GM19099 (cell line): ENCODE data around the gene MAD2L2.

Experiments
- POLR2A ChIP-seq: IDR thresholded peaks from 3 replicates; pipeline ENCODE4 v1.6.1; 2011; ENCODE audit warnings: low read depth; ENCODE audit not compliant: insufficient read length; ENCODE audit errors: extremely low read depth

The MAD2L2 gene

DNA sequence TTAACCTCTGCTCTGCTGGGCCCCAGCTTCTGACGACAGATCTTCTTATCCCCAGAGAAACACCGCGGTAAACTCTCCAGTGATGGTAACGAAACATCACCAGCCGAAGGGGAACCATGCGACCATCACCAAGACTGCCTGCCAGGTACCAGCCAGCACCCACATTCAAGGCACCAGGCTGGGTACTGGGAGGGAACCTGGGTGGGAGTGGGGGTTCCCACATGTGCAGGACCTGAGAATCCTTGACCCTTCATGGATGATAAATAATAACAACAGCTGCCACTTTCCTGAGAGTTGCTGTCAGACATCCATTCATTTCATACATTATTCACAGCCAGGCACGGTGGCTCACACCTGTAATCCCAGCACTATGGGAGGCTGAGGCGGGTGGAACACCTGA is 31.3 kb upstream of the MAD2L2 start:
- no peak for TF ChIP-seq POLR2A

DNA sequence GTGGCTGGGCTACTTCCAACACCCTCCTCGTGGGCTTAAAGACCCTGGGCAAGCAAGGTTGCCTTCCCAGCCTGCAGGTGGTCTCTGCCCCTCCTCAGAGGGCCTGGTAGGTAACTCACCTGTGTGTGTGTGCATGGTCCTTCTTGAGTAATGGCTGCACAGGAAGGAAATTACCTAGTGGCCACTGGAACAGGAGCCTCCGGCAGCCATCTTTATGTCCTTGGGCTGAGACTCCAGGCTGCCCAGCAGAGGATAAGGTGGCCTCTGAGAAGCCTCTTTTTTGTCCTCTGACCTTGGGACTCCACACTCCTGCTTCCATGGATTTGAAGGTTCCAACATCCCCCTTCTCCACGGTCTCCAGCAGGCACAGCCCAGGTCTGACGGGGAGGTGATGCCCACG is 30.5 kb upstream of the MAD2L2 start:
- TF ChIP-seq POLR2A, result no peak

DNA sequence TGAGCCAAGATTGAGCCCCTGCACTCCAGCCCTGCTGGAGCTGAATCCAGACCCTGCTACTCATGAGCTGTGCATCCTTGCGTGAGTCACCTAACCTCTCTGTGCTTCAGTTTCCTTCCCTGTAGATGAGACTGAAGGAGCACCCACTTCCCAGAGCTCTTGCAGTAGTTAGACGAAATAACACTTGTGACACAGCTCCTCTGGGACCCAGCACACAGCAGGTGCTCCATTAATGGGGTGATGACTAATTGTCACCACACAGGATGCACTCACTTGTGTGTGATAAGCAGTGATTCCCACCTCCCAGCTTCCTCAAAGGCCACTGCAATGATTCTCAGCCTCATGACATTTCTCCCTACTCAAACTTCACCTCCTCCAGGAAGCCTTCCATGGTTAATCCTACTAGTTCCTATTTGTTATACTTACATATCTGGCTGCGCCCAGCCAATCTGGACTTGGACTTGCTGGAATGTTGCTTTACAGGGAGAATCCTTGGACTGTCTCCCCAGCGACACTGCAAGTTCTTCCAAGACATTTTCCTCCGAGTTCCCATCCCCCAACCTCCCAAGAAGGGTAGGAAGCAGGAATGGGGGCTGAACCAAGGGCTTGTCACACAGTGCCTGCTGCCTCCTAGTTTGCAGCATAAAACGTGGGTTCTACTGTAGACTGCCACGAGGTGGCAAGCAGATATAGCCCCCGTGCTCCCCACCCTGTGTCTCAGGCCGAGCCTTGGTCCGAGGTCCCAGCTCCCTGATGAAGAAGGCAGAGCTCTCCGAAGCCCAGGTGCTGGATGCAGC is 27.8 kb upstream of the MAD2L2 start:
- no peak for TF ChIP-seq POLR2A

DNA sequence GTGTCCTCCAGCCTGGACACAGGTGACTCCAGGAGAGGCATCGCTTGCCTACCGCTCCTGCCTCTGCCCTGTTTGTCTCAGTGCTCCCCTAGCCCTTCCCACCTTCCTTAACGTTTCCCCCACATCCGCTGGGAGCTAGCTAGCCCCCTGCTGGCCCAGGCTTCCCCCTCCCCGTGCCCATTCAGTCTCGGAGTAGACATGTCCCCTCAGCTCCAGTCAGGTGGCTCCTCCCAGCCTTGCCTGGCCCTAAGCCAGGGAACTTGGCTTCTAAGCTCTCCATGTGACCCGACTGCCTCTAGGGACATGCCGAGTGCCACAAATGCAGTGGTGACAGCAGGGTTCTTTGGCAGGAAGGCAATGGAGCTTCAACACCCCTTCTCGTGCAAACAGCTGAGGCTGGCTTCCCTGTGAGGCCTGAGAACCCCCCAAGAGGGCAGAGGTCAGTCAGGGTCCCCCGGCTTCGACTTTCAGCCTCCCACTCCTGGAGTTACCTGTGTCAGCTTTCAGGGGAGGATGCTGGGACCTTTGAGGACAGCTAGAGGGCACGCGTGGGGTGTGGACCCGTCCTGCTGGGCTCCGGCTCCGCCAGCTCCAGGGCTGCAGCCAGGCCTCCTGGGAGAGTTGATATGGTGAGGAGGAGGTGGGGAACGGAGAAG is 26.8 kb upstream of the MAD2L2 start:
- no peak for TF ChIP-seq POLR2A

DNA sequence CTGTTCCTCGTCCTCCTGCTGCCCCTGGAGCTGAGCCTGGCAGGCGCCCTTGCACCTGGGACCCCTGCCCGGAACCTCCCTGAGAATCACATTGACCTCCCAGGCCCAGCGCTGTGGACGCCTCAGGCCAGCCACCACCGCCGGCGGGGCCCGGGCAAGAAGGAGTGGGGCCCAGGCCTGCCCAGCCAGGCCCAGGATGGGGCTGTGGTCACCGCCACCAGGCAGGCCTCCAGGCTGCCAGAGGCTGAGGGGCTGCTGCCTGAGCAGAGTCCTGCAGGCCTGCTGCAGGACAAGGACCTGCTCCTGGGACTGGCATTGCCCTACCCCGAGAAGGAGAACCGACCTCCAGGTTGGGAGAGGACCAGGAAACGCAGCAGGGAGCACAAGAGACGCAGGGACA is 25.3 kb upstream of the MAD2L2 start:
- TF ChIP-seq POLR2A, result no peak

DNA sequence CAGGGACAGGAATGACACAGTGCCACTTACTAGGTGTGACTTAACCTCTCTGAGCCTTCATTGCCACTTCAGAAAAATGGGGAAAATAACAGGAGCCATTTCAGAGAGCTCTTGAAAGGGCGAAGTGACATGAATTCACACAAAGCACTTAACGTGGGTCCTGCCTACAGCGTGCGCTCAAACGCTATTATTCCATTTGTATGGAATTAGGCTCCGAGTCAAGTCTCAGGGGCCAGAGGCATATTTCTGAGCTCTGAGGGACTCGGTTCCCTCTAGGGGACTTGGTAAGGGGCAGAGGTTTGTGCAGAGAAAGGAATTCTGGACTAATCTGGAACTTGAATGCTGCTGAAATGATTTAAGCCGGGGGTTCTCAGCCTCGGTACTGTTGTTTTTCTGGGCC is 24.6 kb upstream of the MAD2L2 start:
- no peak for TF ChIP-seq POLR2A

DNA sequence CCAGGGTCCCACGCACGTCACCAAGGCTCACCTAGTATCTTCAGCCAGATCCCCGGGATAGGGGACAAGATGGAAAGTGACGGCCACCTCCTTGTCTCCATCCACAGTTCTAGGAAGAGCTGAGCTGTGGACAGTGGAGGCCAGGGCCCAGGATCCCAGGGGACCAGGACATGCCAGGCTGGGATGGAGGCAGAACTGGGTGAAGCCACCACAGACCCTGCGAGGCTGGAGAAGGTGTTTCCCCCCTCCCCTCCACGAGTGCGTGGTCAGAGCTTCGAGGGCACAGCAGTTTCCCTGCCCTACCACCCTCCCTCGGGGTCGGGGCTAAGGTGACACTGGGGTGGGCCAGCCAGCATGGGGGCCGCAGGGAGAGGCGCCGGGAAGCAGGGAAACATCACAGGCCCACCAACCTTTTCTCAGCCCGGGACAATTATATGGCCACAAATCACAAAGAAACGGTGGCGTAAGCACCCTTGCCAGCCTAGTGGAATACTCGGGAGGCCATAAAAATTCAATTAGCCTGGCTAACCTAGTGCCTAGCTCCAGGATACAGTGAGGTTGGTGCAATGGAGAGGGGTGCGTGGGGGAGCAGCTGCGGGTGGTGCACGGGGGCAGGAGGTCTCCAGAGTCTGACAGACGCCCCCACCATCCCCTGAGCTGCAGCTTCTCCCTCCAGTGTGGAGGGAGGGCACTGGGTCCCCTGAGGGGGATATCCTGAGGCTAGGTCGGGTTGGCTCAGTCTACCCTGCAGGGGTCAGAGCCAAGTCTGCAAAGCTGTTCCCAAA is 23.9 kb upstream of the MAD2L2 start:
- no peak for TF ChIP-seq POLR2A

DNA sequence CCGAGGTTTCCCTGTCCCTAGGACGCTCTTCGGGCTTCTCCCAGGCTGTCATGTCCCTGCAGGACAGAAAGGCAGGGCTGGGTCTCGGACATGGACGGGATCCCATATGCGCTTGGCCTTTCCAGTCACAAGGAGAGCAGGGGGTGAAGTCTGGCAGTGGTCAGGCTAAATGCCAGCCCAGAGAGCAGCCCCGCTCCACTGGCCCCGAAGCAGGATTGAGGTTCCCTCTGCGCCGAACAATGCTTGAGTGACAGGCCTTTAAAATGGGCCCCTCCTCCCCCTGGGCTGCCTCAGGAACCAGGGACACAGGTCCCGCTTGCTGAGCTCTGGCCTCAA is 23.2 kb upstream of the MAD2L2 start:
- TF ChIP-seq POLR2A, result no peak

DNA sequence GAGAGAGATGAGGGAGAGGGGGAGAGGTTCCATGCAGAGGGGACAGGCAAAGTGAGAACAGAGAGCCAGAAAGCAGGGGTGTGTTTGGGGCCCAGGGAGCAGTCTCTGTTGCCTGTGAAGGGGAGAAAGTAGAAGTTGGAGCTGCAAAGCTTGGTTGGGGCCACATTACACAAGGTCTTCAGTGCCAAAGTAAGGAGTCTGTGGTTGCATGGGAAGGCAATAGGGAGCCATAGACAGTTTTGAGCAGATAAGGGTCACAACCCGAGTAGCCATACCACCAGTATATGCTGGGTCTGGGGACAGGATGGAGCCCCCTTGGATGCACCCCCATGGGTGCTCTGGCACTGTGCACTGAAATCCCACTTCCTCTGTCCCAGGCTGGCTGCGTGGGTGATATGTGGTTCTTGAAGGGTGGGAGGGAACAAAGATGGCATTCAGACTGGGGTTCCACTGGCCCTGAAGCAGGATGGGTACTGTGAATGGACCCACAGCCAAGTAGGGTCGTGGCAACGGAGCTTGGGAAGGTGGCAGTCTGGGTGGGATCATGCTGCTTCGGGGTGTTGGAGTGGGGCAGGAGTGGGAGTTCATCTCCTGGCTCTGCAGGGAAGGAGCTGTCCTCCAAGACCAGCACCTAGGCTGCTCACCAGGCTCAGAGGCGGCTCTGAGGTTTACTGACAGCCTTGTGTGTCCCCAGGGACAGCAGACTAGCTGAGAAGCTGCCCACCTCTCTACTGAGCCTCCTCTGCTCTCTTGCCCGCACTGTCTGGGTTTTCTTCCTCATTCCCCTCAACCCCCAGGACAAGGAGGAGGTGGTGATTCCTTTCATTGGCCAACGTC is 22.6 kb upstream of the MAD2L2 start:
- no peak for TF ChIP-seq POLR2A

DNA sequence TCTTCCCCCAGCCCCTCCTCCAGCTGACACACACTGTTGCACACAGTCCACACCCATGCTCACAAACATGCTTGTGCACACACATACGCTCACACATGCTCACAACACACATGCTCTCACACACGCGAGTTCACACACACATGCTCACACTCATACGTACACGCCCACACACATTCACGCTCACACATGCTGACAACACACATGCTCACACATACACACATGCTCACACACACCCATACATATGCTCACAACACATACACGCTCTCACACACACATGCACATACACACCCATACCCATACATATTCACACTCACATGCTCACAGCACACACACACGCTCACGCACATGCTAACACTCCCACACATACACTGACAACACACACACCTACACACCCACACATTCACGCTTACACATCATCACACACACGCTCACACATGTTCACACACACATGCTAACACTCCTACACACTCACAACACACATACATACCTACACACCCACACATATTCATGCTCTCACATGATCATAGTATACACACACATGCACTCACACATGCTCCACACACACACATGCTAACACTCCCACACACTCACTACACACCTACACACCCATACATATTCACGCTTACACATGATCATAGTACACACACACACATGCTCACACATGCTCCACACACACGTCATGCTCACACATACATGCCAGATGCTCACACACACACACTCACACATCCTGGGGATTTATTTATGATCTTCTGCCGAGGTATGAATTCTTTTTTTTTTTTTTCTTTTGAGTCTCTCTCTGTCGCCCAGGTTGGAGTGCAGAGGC is 21.2 kb upstream of the MAD2L2 start:
- TF ChIP-seq POLR2A, result no peak

DNA sequence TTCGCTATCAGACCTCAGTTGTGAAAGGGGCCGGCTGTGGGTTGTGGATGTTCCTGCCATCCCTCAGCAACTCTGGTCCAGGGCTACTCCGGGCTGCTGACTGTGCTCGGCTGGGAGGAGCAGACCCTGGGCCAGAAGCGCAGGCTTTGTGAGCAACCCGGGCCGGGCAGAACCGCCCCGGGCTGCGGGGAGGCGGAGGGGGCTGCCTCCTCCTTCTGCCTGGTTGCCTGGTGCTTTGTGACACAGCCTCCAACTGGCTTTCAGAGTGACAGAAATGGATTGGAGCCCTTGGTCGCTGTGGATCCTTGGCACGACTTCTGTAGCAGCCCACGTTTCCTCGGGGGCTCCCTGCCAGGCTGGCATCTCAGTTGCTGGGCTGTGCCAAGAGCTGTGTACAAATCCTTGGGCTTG is 20.6 kb upstream of the MAD2L2 start:
- TF ChIP-seq POLR2A, result no peak

DNA sequence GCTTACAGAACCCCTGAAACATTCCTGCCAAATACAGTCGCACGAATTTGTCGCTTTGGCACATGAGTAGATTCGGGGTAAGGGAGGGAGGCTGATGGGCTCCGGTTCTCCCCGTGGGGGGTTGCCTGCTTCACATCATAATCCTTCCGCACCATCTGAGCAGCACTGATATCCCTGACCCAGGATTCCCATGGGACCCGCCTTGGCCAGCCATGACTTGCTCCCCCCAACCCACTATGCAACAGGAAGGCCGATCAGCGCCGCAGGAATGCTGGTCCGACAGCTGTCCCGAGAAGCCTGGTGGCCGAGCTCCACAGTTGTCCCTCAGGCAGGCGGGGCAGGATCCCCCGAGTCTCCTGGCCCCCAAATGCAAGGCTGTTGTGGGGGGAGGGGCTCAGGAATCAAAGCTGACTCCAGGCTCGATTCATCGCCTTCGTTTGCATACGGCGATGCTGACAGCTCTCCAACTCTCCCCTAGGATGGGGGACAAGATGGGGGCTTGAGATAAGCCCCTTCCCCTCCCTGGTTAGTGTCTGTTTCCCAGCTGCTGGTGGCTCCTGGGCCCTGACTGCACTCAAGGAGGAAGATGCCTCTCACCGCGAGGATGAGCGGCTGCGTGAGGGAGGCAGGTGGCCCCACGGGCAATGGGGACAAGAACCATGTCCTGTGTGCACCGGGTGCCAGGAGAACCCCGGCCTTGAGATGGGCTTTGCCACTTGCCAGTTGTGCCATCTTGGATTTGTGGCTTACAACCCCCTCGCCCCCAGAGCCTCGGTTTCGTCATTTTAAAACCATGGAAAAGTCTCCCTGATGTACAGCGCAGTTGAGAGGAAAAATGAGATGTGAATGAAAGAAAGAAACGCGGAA is 19.9 kb upstream of the MAD2L2 start:
- no peak for TF ChIP-seq POLR2A

DNA sequence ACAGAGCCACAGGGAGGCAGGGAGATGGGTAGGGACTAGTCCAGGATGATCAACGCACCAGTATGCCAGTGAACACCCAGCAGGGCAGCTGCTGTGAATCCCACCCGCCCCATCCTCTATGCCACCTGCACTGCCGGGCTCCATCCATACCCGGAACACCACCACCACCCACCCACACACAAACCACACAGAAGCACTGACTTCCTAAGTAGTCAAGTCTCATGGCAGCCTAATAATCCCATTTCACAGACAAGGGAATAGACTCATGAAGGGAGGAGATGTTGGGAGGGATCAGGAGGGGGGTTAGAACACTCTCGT is 16.9 kb upstream of the MAD2L2 start:
- TF ChIP-seq POLR2A, result no peak
